ENCODE measurements around the gene ITPR3. TPM values are rescaled to one million over a fixed set of nuclear protein-coding genes. Genes with fewer than 3 reads are reported as not detected.

Gene ITPR3
- total and polyA plus RNA-seq, 2 donors (not counting 3 experiments of a cell fraction or from before 2014, with no cell fraction given), result 28.8 to 52.2 TPM

GRCh38 chr6:33641144-33641543 lies 20.0 kb downstream of the ITPR3 start:
- H2AFZ ChIP-seq (ENCODE audit: low read depth, low read length), result no peak overlapping the region
- H3K27ac ChIP-seq (ENCODE audit: insufficient read depth, low read depth, low read length), result no peak overlapping the region
- no peak overlapping the region for H3K9ac ChIP-seq (replicated peaks; ENCODE audit: extremely low read depth, insufficient read depth, low read length)
- dilution Hi-C loops (cut with MboI; ENCODE audit: extremely low pct_ligation_motif_present, low sequenced_read_pairs), result no loop called here
- ChIA-PET POLR2A (no interaction called here), CTCF (no interaction called here)
- FAIRE-seq (no peak), DNase-seq (ENCODE audit: low read depth, low spot score) (no peak)
- H3K9me1 ChIP-seq (replicated peaks; ENCODE audit: control insufficient read depth, extremely low read depth, insufficient read depth, low read length), result no peaks in the 10 kb centered on the region
- TF ChIP-seq MAX (IDR thresholded peaks at IDR 0.05; ENCODE audit: insufficient read depth, insufficient read length) (no peak), FOS (IDR thresholded peaks at IDR 0.05; ENCODE audit: borderline replicate concordance, insufficient read depth, low read length) (no peak), CTCF (IDR thresholded peaks at IDR 0.05; ENCODE audit: extremely low read depth in 1 of 2, insufficient read depth in 1 of 2, low read depth in 1 of 2, low read length in 2 of 2) (no peak), GATA2 (IDR thresholded peaks at IDR 0.05; ENCODE audit: insufficient read depth, insufficient read length, low read depth, low read length) (no peak), JUN (IDR thresholded peaks at IDR 0.05; ENCODE audit: borderline replicate concordance, insufficient read depth, insufficient read length, low read depth) (no peak), MYC (IDR thresholded peaks at IDR 0.05; ENCODE audit: low read depth, low read length) (no peak), POLR2AphosphoS5 (IDR thresholded peaks at IDR 0.05; ENCODE audit: insufficient read depth, low read depth, low read length) (no peak)
- no peak overlapping the region for H3K4me3 ChIP-seq (replicated peaks in 1 of 3; ENCODE audit: insufficient read depth in 1 of 3, low read depth in 1 of 3, low read length in 3 of 3)
- H3K4me2 ChIP-seq (ENCODE audit: insufficient read depth, low read length), result no peak overlapping the region
- no peaks in the 10 kb centered on the region for H3K27me3 ChIP-seq (ENCODE audit: control insufficient read depth in 2 of 2, insufficient read depth in 2 of 2, low read length in 2 of 2)
- BruUV-seq (replicated peaks), result no TSS peak
- no peaks in the 10 kb centered on the region for H3K9me3 ChIP-seq (replicated peaks; ENCODE audit: control insufficient read depth, insufficient read depth, low read length)
- peaks cover 7% of the 10 kb centered on the region for H3K79me2 ChIP-seq (ENCODE audit: control insufficient read depth, insufficient read depth, low read length)
- H3K4me1 ChIP-seq (ENCODE audit: control insufficient read depth, extremely low read depth, insufficient read depth, low read length), result no peaks in the 10 kb centered on the region
- H4K20me1 ChIP-seq (replicated peaks; ENCODE audit: control insufficient read depth, extremely low read depth, insufficient read depth, low read length), result no peaks in the 10 kb centered on the region
- intact Hi-C loops (cut with micrococcal nuclease), result no loop called here
- H3K36me3 ChIP-seq (ENCODE audit: control insufficient read depth in 2 of 2, extremely low read depth in 1 of 2, insufficient read depth in 2 of 2, low read length in 2 of 2), result peaks cover 0 to 7% of the 10 kb centered on the region in 2 experiments

Data from endothelial cell of umbilical vein (primary cell).